GM23338 (cell line): ENCODE data around the gene GK.
"Not testable (repeated sequence)": the region's sequence is repeated elsewhere in the genome, so short reads cannot be mapped to it uniquely, and the experiment has no call there.

Experiments
- CREB1 ChIP-seq: fragments of 250-450 bp; sonication (Bioruptor Pico); IDR thresholded peaks from 2 replicates; pipeline ENCODE4 v1.5.0; 2020; ENCODE audit warnings: low read depth, mild to moderate bottlenecking, moderate library complexity
- EZH2 ChIP-seq: fragments of 200-600 bp; sonication (generic); IDR thresholded peaks from one replicate; pipeline ENCODE4 v1.8.0; 2017; ENCODE audit warnings: antibody characterized with exemption, mild to moderate bottlenecking, low read depth; ENCODE audit not compliant: unreplicated experiment
- EZH2phosphoT487 ChIP-seq: fragments of 200-600 bp; sonication (generic); IDR thresholded peaks from one replicate; pipeline ENCODE4 v1.8.1; 2018; ENCODE audit warnings: antibody characterized with exemption; ENCODE audit not compliant: unreplicated experiment
- POLR2AphosphoS5 ChIP-seq: IDR thresholded peaks from 2 replicates; pipeline ENCODE4 v1.6.1; 2016; ENCODE audit warnings: antibody characterized with exemption, low read depth
- STAT1 ChIP-seq: IDR thresholded peaks from one replicate; pipeline ENCODE4 v1.6.1; 2016; ENCODE audit warnings: antibody characterized with exemption; ENCODE audit not compliant: unreplicated experiment
- TF ChIP-seq, protein P1 (sequence below), 2 experiments: fragments of 200-600 bp in 1 of 2; sonication (generic) in 1 of 2; conservative IDR thresholded peaks; 2 replicates each; pipeline versions ENCODE4 v1.5.1 to v1.6.1; 2016 to 2017; ENCODE audit warnings: antibody characterized with exemption in 2 of 2, low read depth in 2 of 2, mild to moderate bottlenecking in 2 of 2, moderate library complexity in 1 of 2

DNA sequence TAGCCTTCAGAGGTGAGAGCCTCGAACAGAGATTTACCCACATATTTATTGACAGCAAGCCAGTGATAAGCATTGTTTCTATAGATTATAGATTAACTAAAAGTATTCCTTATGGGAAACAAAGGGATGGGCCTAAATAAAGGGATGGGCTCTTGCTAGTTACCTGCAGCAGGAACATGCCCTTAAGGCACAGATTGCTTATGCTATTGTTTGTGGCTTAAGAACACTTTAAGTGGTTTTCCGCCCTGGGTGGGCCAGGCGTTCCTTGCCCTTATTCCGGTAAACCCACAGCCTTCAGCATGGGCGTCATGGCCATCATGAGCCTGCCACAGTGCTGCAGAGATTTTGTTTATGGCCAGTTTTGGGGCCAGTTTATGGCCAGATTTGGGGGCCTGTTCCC lies 13.5 kb upstream of the GK start:
- TF ChIP-seq POLR2AphosphoS5; EZH2; EZH2phosphoT487; CREB1 (CRISPR knock-in tag); STAT1: not testable (repeated sequence)
- TF ChIP-seq, protein P1, sequence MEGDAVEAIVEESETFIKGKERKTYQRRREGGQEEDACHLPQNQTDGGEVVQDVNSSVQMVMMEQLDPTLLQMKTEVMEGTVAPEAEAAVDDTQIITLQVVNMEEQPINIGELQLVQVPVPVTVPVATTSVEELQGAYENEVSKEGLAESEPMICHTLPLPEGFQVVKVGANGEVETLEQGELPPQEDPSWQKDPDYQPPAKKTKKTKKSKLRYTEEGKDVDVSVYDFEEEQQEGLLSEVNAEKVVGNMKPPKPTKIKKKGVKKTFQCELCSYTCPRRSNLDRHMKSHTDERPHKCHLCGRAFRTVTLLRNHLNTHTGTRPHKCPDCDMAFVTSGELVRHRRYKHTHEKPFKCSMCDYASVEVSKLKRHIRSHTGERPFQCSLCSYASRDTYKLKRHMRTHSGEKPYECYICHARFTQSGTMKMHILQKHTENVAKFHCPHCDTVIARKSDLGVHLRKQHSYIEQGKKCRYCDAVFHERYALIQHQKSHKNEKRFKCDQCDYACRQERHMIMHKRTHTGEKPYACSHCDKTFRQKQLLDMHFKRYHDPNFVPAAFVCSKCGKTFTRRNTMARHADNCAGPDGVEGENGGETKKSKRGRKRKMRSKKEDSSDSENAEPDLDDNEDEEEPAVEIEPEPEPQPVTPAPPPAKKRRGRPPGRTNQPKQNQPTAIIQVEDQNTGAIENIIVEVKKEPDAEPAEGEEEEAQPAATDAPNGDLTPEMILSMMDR (conservative IDR thresholded peaks at IDR 0.05; ENCODE audit: low read depth in 2 of 2) = not testable (repeated sequence)
